GM21526 (cell line): ENCODE measurements around the gene ZNF287.

Source experiments
- ATAC-seq: cut with Tn5 transposase; IDR thresholded peaks from one replicate; pipeline ENCODE4 v1.9.1; 2021; ENCODE audit warnings: moderate library complexity; ENCODE audit not compliant: unreplicated experiment, low FRiP score

ZNF287 gene

GRCh38 chr17:16517477-16517876 is 51.5 kb downstream of the ZNF287 start:
- no peak for ATAC-seq

GRCh38 chr17:16516594-16517051 is 52.4 kb downstream of the ZNF287 start:
- ATAC-seq = no peak

GRCh38 chr17:16515933-16516332 is 53.1 kb downstream of the ZNF287 start:
- ATAC-seq = no peak

GRCh38 chr17:16513873-16514272 is 55.1 kb downstream of the ZNF287 start:
- ATAC-seq = no peak

DNA sequence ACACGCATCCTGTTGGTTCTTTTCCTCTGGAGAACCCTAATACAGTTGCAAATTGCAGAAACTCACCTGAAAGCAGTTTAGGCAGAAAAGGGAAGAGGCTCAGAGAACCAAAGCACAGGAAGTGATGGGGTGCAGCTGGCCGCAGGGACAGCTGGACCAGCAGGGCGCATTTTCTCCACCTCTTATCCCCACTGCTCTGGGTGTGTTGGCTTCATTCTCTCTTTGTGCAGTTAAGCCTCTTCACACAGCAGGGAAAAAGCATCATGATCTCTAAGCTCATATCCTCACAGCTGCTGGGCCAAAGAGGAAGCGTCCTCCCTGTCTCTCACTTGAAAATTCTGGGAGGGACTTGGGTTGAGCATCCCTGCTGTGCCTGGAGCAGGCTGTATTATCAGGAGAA is 57.0 kb downstream of the ZNF287 start:
- no peak for ATAC-seq

GRCh38 chr17:16511593-16511992 is 57.4 kb downstream of the ZNF287 start:
- no peak for ATAC-seq

- no peak for ATAC-seq
Observed at GRCh38 chr17:16507918-16508533, 61.0 kb downstream of the ZNF287 start.

DNA sequence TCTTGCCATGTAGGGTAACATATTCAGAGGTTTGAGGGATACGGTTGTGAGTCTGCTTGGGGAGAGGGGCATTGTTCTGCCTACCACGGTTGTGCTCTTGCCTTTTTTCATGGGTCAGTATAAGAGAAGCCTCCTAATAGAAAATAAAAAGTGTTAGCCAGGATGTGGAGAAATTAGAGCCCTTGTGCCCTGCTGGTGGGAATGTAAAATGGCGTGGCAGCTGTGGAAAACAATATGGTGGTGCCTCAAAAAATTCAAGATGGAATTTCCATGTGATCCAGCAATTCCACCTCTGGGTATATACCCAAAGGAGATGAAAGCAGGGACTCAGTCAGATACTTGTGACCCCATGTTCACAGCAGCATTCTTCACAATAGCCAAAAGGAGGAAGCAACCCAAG is 62.8 kb downstream of the ZNF287 start:
- ATAC-seq = no peak

DNA sequence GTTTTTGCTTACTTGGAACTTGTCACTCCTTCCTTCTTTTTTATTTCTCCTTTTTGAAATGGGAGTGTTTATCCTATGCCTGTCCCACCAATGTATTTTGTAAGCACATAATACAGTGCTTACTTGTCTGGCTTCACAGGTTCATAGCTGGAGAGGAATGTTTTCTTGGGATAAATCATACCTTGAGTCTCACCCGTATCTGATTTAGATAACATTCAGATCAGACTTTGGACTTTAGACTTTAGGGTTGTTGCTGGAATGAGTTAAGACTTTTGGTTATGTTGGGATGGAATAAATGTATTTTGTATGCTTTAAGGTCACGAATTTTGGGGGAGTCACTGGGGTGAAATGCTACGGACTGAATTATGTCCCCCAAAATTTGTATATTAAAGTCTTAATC is 64.0 kb downstream of the ZNF287 start:
- no peak for ATAC-seq
